Medulla oblongata (tissue), 1 donor: ENCODE data around the gene ARFGAP3.
A peak's percentile ranks its signal among the peaks of the same experiment; 100 is the strongest.

Experiments used
- DNase-seq: peaks from one replicate; pipeline ENCODE4 v3.0.0-alpha.2; 2015; ENCODE audit errors: extremely low spot score

ARFGAP3 gene

DNA sequence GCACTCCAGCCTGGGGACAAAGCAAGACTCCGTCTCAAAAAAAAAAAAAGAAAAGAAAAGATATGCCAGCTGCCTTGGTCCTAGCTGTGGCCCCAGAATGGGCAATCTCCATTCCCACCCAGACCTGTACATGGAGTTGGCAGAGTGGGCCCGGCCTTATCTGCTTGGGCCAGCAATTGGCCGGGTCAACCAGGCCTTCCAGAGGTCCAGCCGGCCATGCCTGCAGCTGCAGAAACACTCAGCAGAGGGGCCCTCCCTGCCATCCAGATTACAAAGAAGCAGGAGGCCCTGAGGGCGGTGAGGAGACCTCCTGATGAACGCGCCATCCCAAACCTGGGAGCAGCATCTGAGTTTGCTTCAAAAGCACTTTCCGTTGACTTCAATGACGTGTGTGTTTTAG, 26.9 kb upstream of the ARFGAP3 start:
- no peak for DNase-seq

DNA sequence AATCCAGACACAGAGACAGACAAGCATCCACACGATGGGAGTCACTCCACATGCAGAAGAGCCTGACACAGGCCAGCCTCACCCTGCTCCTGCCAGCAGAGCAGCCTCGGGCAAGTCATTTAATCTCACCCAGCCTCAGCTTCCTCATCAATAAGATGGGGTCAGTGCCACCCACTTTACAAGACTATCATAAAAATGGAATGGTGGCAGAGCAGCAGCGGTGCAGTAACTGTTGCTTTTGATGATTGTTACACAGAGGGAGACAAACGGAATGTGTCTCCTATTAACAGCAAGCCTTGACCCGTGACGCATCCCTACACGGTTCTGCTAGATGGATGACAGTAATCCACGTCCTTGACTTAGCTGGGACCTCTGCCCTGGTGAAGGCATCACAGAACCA, 26.0 kb upstream of the ARFGAP3 start:
- no peak for DNase-seq

DNA sequence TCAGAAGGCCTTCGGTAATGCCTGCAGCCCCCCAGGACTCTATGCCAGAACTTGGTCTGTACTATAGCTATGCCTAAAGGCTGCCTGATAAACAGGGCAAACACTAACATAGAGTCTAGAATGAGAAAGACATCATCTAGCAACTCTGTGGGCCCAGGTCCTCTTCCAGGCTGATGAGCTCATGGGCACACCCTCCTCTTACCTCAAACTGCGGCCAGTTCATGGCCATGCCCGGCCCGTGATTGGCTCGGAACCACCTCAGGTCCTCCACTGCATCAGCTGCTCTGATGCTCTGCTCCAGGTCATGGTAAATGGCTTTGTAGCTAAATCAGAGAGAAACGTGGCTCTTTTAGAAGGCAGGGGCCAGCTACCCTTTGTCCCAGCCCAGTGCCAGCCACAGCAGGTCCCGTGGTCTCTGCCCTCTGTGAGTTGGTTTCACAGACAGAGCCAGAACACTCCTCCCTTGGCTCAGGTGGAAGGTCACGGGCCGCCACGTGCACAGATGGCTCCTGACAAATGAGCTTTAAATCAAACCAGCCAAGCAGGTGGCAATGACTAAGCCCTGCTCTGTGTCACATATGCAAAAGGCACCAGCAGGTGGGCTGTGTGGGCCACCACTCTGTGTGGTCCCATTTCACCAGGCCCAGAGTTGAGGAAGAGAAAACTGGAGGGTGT, 25.0 kb upstream of the ARFGAP3 start:
- no peak for DNase-seq

DNA sequence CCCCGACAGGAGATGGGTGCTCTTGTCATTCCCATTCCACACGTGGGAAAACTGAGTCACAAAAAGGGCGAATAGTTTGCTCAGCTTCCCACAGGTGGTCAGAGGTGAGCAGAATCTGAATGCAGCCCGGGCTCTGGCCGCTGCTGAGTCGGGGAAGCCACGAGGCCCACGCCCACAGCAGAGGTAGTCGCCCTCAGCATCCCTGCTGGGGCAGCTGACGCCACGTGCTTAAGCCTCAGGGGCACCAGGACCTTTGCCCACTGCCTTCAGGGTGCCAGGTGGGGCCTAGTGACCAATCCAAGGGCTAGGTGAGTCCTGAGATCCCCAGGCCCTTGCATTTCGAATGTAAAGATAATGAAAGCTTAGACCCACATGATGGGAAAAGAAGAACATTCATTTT, 24.2 kb upstream of the ARFGAP3 start:
- no peak for DNase-seq

DNA sequence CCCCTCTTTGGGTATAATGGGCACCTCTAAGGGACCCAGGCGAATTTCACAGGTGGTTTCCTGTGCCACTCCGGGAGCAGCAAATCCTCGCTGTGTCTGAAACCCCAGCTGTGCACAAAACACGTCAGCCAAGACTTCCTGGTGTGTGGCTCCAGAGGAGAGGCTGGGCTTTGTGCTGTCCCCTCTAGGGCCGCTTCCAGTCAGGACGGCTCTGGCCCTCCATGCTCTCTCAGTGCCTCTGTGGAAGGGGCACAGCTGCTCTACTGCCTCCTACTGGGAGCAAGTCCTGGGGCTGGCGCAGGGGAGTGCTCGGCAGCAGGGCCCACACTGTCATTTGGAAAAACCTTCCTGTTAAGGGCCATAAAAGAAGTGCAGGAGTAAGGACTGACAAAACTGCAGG, 23.7 kb upstream of the ARFGAP3 start:
- no peak for DNase-seq

DNA sequence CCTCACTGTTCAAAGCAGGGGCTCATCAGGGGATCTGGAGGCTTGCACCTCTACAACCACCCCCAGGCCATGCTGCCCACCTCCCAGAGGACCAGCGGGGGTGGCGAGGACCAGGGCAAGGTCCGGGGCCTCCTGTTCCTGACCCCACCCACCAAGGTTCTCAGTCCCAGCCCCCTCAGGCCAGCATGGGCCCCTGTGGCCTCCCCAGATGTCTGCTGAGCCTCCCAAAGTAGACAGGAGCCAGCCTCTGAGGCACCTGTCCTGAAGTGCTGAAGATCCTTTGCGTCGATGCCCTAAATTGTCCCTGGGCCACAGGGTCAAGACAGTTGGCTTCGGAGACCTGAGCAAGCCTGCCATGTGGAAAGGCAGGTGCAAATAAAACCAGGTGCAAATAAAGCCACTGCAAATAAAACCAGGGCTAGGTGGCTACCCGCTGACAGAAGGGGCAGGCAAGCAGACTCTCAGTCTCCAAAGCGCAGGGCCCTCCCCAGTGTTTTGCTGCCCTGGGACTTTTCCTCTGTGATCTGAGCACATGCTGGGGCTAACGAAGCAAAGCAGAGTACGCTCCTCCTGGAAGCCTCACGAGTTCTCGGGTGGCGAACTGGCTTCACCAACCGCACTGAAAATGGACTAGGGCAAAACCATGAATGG, 22.4 kb upstream of the ARFGAP3 start:
- DNase-seq, result no peak

DNA sequence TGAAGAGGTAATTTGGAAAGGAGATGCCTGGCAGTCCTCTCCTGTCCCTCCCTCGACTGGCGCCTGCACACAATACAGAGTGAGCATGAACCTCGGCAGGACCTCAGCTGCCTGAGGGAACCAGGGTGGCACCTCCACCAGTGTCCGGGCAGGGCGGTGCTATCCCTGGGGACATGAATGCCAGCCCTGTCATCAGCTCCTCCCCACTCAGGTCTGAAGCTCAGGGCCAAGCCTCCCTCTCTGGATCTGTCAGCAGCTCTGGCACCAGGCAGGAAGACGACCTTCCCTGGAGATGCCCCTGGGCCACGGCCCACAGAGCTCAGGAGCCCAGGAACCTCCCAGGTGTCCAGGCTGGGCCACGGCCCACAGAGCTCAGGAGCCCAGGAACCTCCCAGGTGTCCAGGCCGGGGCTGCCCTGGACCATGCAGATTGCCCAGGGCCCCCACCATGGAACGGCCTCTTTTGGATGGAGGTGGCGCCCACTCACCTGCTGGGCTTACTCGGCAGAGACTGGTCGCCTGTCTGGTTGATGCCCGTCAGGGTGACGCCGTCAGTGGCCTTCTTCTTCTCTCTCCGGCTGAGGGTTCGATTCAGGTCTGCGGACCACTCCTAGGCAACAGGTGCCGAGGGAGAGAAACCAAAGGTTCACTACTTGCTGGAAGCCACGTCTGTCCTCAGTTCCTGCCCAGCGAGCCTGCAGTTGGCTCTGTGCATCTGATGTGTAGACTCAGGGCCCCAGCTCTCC, 21.7 kb upstream of the ARFGAP3 start:
- DNase-seq, result no peak

DNA sequence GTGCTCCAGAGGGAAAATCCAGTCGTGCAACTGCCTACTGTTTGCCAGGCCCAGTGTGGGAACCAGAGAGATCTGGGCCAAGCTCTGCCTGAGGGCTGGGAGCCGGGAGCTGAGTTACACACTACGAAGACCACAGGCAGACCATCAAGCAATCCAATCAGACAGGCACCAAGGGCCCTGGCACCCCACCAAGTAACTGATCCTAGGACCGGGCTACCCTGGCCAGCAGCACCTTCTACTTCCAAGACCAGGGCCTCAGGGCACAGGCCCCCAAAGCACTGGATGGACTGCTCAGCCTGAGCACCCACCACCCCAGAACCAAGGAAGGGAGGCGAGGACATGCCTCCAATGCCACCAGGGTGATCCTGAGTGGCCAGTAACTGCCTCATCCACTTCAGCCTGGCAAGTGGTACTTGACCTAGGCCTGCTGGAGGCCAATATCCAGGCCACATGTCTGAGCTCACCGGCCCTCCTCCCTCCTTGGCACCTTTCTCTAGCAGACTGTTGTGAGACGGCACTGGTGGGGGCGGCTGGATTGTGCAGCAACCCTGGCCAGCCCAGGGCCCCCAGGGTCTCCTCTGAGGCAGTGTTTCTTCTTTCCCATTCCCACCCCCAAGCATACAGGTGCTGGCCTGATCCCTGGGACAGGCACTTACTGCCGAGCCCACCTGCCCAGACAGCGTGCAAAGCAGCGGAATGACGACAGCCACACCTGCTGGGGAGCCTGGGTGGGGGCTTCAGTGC, 20.7 kb upstream of the ARFGAP3 start:
- no peak for DNase-seq

DNA sequence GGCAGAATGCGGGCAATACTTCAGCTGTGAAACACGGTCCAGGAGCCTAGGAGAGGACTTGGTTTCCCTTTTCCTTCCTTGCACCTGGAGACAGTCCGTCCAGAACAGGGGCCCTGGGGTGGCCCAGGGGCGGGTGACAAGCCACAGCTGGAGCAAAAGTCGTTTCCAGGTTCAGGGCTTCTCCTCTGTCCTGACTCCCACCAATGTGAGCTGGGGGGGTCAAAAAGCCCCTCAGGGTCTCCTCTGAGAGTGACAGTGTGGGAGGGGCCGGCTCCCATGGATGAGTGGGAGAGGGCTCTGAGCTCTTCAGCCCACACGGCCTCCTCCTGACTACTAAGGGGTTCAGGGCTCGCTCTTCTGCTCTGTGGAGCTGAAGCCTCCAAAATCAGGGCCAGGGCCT, 20.1 kb upstream of the ARFGAP3 start:
- DNase-seq, result no peak

DNA sequence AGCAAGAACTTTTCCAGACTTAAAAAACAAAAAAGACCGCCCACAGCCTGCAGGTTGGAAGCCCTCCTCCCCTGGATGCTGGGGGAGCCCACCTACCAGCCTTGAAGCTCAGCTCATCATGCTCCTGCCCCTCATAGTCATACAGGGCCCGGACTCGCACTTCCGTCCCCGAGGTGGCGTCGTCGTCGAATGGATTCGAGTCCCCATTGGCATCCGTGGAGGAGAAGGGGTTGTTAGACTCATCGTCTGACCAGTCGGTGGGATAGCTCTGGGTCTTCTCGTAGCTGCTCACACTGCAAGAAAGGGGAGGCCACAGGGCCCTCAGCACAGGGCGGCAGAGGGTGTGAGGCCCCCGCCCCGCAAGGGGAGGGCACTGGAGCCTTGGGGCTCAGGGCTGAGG, 19.0 kb upstream of the ARFGAP3 start:
- no peak for DNase-seq

DNA sequence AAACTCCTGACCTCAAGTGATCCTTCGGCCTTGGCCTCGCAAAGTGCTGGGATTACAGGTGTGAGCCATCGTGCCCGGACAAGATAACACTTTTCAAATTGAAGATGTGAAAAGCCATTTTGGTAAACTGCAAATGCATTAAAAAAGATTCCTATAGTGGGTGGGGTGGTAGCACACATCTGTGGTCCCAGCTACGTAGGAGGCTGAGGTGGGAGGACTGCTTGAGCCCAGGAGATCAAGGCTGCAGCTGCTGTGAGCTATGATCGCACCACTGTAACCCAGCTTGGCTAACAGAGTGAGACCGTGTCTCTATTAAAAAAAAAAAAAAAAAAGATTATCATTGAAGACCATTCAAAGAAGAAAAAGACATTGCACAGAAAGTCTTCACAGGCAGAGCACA, 16.9 kb upstream of the ARFGAP3 start:
- DNase-seq, result no peak

DNA sequence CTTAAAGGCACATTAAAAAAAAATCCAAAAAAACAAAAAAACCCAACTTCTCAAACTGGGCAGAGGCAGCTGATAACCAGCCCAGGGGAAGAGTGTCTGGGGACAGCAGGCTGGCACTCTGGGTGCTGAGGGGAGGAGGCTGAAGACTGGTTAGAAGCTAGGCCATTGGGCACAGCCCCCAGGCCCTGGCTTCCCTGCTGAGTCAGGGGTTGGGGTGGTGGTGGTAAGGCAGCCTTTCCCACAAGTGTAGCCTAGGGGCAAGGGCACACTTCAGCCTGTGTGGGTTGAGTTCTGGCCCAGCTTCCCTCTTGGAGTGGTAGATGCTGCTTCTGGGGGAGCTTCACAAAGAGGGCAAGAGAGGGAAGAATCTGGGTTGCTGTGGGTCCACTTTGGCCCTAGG, 16.3 kb upstream of the ARFGAP3 start:
- DNase-seq, result no peak

DNA sequence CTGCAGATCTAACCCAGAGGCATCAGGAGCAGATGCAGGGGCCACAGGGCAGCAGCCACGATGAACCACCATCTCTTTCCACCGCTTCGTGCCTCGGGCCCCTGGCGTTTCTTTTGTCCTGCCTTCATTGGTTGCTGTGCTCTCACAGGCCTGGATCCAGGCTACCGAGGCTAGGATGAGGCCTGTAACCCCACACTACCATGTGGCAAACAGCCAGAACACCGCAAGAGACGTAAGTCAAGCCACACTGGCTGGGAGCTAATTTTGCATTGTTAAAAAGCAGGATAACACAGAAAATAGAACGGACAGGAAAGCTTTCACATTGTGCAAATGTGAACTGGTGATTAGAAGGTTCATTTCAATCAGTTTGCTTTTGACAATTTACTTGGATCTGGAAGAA, 15.7 kb upstream of the ARFGAP3 start:
- no peak for DNase-seq

DNA sequence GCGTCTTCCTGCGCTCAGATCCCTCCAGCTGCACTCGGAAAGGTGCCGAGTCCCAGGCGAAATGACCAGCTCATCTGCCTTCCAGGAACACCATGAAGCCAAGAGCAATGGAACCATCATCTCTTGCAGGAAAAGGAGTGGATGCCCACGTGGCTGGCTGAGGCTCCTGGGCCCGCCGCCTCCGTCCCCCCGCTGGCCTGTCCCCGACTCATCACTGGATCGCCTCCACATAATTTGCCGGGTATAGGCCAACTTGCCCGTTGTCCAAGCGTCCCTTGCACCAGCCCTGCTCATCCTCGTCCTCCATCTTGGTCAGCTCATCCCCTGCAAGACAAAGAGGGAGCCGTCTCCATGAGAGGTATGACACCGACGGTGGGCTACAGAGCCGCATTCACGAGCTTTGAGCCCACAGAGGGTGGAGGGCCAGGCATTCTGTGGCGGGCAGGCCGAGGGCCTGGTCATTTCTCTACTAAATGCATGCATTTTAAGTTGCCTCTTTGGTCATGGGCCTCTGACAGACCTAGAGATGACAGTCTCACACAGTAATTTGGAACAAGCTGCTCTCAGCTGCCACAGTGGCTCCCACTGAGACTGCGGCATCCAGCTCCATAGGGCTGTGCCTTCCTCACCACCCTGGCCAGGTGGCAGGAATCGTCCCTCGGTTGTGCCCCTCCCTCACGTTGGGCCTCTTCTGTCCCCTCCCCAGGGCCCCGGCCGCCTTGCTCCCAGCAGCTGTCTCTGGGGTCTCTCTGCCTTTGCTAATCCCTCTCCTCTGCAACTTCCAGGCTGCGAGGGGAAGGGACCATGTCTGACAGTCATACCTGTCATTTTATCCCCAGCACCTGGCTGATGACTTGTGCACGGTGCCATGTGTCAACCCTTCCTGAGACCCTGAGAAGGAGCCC, 14.3 kb upstream of the ARFGAP3 start:
- no peak for DNase-seq

DNA sequence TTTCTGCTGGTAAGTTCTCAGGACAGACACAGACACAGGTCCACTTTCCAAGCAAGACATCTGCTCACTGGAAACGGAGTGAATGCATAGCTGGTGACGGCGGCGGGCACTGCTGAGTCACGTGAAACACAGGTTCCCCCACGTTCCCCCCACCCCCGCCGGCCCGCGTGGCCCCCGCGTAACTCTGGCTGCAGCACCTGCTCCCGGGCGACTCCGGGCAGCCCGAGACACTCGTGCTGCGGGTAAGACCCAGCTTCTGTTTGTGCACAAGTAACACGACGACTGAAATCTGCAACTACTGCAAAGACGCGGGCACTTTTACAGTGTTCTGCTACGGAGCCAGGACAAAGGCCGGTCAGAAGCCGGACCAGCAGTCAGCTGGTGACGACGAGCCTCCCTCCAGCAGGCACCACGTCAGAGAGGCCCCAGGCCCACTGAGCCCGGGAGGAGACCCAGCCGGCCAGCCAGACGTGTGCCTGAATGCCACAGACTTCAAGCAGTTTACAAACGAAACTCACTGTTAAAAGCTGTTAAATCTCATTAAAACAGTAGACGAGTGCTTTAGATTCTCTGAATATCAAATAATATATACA, 12.9 kb upstream of the ARFGAP3 start:
- DNase-seq, result peak; percentile 35

DNA sequence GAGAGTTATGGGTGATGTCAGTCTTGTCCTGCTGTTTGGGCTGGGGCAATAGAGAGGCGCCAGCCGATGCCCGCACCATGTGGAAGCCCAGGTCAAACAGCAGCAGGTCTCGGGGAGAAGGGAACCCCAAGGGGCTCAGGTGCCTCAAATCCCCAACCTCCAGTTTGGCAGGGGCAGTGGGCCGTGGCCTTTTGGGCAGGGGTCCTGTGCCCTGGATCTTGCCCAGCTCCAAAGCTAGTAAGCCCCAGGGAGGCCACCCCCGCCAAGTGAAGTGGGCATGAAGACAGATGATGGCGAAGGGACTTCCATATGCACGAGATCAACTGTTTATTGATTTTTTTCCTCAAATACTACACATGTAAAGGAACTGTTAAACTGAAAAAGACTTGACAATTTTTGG, 12.4 kb upstream of the ARFGAP3 start:
- no peak for DNase-seq

DNA sequence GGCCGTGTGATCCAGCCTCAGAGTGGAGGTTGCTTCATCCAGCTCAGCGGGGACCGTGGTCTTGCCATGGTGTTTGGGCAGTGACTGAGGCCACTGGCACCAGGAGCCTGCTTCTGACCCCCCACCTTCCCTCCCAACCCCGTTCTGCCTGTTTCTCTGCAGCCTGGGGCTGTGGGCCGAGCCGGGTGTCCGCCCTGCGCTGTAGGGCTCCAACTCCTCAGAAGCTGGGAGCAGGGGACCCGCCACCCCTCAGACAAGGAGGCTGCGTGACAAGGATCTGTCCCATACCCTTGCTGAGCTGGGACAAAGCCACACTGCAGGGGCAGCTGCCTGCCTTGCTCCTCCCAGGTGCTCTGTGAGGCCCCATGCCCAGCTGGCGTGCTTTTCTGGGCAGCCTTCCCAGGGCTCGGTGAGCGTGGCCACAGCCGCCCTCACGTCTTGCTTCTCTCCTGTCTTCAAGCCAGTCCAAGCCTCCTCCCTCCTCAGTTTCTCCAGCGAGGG, 11.7 kb upstream of the ARFGAP3 start:
- peak; percentile 35 for DNase-seq

DNA sequence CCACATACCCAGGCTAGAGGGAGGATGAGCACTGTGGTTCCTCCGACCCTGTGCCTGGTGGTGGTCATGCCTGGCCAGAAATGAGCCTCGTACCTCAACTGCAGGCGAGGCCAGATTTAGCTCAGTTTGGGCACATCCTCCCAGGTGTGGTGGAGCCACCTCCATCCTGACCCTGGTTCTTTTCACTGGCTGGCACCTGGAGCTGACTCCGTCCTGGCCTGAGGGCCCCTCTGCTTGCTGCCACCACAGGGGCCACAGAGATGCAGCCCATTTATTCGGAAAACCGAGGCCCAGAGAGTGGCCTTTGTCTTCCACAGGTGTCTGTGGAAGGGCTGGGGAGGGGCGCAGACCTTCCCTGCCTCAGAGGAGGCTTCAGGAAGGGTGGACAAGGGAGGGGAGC, 9.0 kb upstream of the ARFGAP3 start:
- DNase-seq, result no peak

DNA sequence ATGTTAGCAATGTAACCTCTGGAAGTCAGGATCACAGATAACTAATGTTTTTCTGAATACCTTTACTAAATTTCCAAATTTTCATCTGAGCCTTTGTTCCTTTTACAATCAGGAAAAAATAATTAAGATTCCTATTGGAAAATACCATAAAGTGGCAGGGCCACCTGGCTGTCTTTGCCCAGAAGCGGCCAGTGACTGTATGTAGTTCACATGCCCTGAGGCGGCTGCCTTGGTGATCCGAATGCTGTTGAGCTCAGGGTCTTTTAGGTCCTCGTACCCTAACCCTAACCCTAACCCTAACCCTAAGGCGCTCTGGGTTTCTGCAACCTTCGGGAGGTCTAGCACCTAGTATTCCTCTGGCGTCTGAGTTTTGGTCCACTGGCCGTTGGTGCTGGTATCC, 8.5 kb upstream of the ARFGAP3 start:
- DNase-seq, result no peak

DNA sequence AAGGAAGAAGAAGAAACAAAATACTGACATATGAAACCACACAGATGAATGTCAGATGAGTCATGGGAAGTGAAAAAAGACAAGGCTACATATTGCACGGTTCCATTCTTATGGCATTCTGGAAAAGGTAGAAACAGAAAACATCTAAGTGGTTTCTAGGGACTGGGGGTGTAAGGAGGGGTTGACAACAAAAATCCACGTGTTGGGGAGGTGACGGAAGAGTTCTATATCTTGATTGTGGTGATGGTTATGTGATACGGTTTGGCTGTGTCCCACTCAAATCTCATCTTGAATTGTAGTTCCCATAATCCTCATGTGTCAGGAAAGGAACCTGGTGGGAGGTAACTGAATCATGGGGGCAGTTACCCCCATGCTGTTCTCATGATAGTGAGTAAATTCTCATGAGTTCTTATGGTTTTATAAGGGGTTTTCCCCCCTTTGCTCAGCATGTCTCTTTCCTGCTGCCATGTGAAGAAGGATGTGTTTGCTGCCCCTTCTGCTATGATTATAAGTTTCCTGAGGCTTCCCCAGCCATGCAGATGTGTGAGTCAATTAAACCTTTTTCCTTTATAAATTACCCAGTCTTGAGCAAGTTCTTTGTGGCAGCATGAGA, 6.4 kb upstream of the ARFGAP3 start:
- no peak for DNase-seq
